Esophagus muscularis mucosa (tissue), 4 donors: ENCODE measurements around the gene TELO2.

Experiments
- CTCF ChIP-seq, 3 experiments: fragments of 200-600 bp in 2 of 3; fragments of 450-650 bp in 1 of 3; sonication (generic) in 2 of 3; IDR thresholded peaks; one replicate each; pipeline ENCODE4 v1.5.1; 2017 to 2019; ENCODE audit warnings: antibody characterized with exemption in 3 of 3, mild to moderate bottlenecking in 2 of 3, moderate library complexity in 1 of 3
- EP300 ChIP-seq: sonication (generic); formaldehyde crosslinking; IDR thresholded peaks from one replicate; pipeline ENCODE4 v1.6.1; 2017; ENCODE audit warnings: antibody characterized with exemption
- POLR2A ChIP-seq: fragments of 450-650 bp; IDR thresholded peaks from one replicate; pipeline ENCODE4 v1.6.1; 2017; ENCODE audit warnings: antibody characterized with exemption, moderate library complexity, mild to moderate bottlenecking, low read depth

GRCh38 chr16:1559446-1559975 is 66.4 kb downstream of the TELO2 start:
- TF ChIP-seq POLR2A (no peak), CTCF (IDR thresholded peaks at IDR 0.05) (no peak), EP300 (no peak)
